NCI-H1105 (cell line): ENCODE data around the gene MAN1C1.
A peak's percentile ranks its signal among the peaks of the same experiment; 100 is the strongest.

ENCODE experiments used
- DNase-seq: peaks from one replicate; lab custom pipeline; 2025; lab: John Stamatoyannopoulos, UW

The MAN1C1 gene

DNA sequence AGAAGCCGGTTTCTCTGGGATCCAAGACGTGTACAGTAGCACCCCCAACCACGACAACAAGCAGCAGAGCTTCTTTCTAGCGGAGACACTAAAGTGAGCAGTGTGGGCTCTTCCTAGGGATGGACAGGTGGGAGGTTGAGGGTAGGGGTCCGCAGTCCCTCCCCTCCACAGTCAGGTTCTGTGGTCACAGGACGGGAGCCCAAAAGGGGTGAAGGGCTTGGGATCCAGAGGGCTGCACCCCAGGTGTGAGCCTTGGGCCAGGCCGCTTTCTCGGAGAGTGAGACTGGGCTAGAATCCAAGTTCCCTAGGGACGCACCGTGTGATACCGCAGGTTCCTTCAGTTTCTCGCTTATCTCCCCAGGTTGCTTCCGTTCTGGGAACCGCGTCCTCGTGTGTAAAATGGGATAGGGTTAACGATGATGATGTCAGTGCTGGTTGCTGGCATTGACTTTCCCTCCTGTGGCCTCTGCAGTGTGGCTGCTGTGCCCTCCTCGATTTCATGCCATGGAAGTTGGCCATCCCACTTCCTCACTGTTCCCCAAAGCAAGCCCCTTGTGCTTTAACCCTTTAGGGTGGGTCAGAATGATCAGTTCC is 166.1 kb downstream of the MAN1C1 start:
- no peak for DNase-seq

DNA sequence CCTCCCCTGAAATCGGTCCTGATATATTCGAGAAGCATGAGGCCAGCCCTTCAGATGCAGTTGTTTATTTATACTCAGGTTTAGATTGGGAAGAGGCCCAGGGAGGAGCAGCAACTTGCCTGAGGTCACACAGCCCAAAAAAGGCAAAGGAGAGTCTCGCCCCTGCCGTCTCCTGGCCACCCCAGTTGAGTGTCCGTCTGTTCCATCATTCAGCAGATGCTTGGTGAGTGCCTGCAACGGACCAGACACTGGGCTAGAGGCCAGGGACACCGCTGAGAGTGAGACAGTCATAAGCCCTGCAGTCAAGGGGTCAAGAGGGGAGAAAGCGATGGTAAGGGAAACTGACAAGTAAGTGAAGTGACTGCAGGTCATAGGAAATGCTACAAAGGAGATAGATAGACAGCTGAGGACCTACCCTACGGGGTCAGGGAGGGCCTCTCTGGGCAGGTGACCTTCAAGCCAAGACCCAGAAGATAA is 168.0 kb downstream of the MAN1C1 start:
- DNase-seq, result no peak

- DNase-seq, result no peak
These were observed 168.9 kb downstream of the MAN1C1 start for GRCh38 chr1:25785333-25786067.

DNA sequence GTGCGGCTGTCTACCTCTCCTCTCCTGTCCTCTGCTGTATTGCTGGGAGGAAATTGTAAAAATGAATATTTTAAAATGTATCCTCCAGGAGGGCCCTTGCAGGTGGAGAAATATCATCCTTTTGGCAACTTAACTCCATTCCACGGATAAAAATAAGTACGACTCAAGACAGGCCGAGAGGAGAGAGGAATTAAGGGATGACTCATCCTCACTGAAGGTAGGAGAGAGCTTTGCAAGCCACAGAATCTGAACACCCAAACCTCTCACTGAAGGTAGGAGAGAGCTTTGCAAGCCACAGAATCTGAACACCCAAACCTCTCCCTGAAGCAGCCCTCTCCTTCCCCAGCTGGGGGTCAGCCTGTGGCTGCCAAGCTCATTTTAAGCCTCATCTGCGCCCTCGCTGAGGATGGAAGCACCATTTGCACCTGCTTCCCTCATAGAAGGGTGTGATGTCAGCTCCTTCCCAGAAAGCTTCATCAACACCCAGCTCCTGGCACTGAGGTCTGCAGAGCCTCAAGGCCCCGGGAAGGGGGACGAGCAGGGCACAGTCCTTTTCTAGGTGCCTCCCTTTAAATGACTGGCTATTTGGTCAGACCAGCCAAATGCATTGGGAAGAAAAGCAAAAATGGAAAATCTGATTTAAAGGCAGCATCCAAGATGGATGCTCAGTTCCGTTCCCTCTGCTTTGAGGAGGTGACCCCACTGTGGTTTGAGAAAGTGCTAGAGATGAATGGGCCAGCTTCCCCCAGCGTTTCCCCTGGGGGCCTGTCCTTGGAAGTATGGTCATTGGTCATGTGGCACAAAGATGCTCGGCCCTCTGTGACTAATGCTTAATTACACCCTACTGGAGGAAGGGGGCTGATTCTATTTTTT is 170.5 kb downstream of the MAN1C1 start:
- no peak for DNase-seq

- no peak for DNase-seq
These were observed 171.2 kb downstream of the MAN1C1 start for GRCh38 chr1:25787760-25788166.

GRCh38 chr1:25790472-25790871 is 173.9 kb downstream of the MAN1C1 start:
- no peak for DNase-seq

DNA sequence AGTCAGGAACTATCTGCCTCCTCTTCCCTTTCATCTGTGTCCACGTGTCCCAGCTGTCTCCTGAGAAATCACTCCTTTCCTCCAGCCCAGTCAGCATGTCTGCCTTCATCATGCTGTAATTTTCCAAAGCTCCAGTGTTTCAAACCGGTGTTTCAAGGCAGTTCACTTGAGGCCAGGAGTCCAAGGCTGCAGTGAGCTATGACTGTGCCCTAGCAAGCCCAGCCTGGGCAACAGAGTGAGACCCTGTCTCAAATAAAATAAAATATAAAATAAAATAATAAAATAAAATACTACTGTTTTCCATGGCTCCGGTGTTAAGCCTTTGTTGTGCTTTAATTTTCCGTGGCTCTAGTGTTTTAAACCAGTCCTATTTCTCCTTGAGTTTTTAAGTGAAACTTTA is 175.5 kb downstream of the MAN1C1 start:
- DNase-seq, result no peak

DNA sequence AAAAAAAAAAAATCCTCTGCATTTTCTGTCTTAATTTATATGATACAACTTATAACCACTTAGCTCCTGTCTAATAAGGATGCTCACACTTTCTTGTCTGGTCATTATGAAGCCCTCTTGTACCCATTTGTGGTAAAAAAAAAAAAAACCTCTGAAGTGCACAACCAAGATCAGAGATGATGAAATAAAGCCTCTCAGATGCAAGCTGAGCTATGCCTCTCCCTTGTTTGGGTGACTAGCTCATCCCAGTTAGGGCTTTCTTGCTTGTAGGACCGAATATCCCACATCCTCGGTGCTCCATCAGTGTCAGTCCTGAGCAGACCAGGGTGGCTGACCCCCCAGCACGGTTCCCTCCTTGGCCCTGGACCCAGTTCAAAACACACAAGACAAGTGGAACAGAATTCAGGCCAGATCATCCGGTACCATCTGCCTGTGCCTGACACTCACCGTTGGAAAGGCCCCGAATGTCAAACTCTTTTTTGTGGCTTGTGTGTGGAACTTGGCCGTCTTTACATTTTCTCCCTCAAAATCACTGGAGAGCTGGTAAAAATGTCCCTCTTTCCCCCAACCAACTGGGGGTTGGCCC is 177.1 kb downstream of the MAN1C1 start:
- no peak for DNase-seq

- DNase-seq, result no peak
These were observed 177.7 kb downstream of the MAN1C1 start for GRCh38 chr1:25794325-25794724.

- no peak for DNase-seq
These were observed 178.6 kb downstream of the MAN1C1 start for GRCh38 chr1:25795211-25795610.

DNA sequence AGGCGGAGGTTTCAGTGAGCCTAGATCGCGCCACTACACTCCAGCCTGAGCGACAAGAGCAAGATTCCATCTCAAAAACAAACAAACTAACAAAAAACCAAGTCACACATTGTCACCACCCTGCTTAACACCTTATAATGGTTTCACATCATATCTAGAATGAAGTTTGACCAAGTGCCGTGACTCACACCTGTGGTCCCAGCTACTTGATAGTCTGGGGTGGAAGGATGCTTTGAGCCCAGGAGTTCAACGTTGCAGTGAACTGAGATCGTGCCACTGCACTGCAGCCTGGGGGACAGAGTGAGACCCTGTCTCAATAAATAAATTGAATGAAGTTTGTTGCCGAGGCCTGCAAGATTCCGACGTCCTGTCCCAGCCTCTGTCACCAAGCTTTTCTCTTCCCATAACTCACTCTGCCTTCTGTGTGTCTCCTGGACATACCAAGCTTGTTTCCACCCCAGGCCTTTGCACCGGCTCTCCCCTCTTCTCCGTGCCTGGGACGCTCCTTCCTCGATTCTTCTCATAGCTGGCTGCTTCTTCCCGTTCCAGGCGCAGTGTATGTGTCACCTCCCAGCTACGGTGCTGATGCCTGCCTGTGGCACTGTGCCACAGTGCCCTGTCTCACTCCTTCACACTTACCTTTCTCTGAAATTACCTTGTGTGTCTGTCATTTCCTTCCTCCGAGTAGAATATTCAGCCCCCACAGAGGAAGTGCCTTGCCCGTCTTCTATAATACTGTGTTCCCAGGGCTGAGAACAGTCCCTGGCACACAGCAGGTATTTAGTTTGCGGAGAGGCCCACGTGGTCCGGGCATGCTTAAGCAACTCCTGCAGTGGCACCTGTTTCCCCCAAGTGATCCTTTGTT is 179.6 kb downstream of the MAN1C1 start:
- DNase-seq, result peak; percentile 92

DNA sequence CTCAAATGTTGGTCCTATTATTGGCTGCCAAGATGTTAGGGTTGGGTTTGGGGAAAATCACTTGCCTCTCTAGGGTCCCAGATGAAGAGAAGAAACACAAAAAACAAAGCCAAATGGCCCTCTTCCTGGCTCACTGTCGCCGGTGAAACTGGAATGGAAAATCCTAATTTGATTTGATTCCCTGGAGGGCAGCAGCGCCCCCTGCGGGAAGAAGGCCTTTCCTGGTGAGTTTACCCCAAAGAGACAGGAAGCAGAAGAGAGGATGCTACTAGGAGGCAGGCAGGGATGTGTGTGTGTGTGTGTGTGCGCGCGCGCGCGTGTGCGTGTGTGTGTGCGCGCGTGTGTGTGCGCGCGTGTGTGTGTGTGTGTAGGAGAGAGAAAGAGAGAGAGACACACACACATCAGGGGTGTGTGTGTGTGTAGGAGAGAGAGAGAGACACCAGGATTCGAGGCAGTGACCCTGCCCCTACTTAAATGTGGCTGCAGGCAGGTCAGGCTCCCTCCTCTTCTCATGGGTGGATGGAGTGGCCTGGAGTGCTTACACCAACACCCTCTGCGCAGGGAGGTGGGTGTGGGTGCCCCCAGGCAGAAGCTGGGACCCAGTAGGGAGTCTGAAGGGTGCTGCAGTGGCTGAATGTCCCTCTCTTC is 180.3 kb downstream of the MAN1C1 start:
- peak; percentile 92 for DNase-seq

DNA sequence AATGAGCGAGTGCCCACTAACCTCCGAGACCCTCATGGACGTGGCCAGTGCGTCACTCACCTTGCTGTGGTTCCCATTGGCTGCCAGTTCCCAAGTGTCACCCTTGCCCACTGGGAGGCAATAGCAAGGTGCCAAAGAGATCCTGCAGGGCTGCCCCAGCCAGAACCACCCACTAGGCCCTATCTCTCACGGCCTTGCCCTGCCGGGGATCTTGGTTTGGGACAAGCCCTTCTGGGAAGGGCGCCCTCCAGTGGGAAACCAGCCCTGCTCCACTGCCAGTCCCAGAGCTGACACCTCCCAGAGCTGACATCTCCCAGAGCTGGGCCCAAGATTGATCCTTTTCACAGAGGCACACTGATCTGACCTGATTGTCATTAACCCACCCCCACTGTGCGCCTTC is 181.3 kb downstream of the MAN1C1 start:
- no peak for DNase-seq

DNA sequence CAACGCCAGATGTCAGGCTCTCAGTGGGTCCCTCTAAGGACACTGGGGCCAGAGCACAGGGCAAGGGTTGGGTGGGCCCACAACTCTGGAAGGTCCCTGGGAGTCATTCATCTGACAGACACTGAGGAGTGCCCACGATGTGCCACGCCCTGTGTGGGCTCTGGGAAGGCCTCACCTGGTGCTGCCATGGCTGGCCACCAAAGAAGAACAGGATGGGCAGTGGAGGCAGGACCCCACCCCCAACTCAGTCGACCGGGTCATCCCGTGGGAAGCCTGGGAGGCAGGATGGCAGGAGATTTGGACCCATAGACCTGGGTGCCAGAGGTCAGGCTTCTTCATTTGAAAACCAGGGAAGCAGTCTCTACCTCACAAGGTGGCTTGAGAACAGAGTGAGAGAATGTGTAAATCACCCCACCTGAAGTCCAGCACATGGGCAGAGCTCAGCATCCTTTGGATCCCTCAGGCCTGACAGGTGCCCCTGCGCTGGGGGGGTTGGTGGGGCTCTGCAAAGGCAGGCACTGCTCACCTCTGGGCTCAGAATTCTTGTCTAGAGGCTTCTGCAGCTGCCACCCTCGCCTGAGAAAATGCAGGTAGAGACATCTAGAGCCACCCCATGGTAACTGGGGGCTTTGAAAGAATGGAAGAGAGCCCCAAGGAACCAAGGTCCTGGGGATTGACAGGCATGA is 182.2 kb downstream of the MAN1C1 start:
- no peak for DNase-seq

DNA sequence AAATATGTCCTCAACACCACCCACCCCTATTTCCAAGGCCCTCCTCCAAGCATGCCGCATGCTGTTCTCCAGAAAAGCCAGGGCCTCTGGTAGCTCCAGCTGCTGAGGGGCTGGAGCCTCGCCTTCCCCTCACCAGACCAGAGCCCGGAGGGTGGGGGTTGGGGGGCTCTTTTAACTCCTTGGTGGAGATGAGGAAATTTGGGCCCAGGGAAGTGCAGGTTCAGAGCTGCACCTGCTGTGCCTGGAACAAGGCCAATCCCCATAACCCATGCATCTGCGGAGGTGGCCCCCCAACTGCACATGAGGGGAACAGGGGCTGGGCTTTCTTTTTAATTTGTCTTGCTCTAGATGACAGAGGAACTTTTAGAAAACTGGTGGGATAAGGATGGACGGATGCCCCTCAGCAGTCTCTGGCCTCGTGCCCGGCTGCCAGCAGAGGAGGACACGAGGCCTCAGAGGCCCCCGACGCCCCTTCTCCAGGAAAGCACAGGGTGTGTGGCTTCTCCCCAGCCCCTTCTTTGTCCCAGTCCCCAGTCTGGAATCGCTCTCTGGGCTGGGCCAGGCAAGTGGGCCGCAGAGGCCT is 182.9 kb downstream of the MAN1C1 start:
- DNase-seq, result peak; percentile 48

- DNase-seq, result peak; percentile 54
These were observed 183.5 kb downstream of the MAN1C1 start, which contains the start of gene SELENON for GRCh38 chr1:25799935-25800702. SELENON (plus strand) TSS chr1:25800193; CDS start chr1:25800231, 38 bp downstream.

DNA sequence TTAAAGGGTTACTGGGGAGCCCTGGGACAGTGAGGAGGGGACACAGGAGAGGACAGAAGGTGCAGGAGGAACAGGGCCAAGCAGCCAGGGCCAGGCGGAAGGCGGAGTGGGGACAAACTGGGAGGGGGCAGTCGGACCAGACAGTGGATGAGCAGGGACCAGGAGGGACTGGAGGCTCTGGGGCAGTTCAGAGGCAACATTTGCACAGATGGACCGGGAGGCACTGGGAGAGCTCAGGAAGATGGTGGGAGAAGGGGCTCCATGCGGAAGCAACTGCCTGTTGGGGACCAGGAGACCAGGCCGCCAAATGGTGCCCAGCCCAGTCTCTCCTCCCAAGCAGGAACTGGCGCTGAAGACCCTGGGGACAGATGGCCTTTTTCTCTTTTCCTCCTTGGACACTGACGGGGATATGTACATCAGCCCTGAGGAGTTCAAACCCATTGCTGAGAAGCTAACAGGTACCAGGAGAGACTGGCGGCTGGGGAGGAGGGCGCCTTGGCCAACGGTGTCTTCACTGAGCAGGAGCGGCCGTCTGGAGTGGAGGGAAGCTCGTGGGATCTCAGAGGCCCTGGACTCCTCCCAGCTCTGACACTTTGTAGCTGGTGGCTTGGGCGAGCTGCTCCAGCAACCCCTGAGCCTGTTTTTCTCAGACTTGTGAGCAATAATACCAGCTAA is 184.2 kb downstream of the MAN1C1 start:
- no peak for DNase-seq

- DNase-seq, result no peak
These were observed 186.3 kb downstream of the MAN1C1 start for GRCh38 chr1:25802915-25803314.
